HG03045 (cell line): ENCODE measurements around the gene WNT10A.

Experiments
- ATAC-seq: cut with Tn5 transposase; IDR thresholded peaks from one replicate; pipeline ENCODE4 v1.9.1; 2021; ENCODE audit warnings: mild to moderate bottlenecking, moderate library complexity; ENCODE audit not compliant: unreplicated experiment

Gene WNT10A

GRCh38 chr2:218857371-218858137 is 23.1 kb upstream of the WNT10A start:
- no peak for ATAC-seq

- ATAC-seq: no peak
These were observed 22.6 kb upstream of the WNT10A start for GRCh38 chr2:218858138-218858445.

GRCh38 chr2:218858671-218859555 is 21.7 kb upstream of the WNT10A start:
- no peak for ATAC-seq

GRCh38 chr2:218859556-218859987 is 21.1 kb upstream of the WNT10A start, which contains the start of gene WNT6:
WNT6 (plus strand) TSS chr2:218859805; CDS start chr2:218860038, 233 bp downstream.
- ATAC-seq: no peak

GRCh38 chr2:218859988-218860831 is 20.4 kb upstream of the WNT10A start:
- ATAC-seq: no peak

GRCh38 chr2:218860950-218861381 is 19.7 kb upstream of the WNT10A start:
- no peak for ATAC-seq

GRCh38 chr2:218861645-218862318 is 18.9 kb upstream of the WNT10A start:
- no peak for ATAC-seq

GRCh38 chr2:218863021-218863520 is 17.6 kb upstream of the WNT10A start:
- no peak for ATAC-seq

GRCh38 chr2:218865396-218865795 is 15.3 kb upstream of the WNT10A start:
- no peak for ATAC-seq

- no peak for ATAC-seq
These were observed 14.7 kb upstream of the WNT10A start for GRCh38 chr2:218865999-218866398.

- no peak for ATAC-seq
These were observed 12.8 kb upstream of the WNT10A start for GRCh38 chr2:218867900-218868299.

GRCh38 chr2:218869064-218869463 is 11.6 kb upstream of the WNT10A start:
- ATAC-seq: no peak

- no peak for ATAC-seq
These were observed 9.7 kb upstream of the WNT10A start for GRCh38 chr2:218870984-218871344.

GRCh38 chr2:218871345-218872302 is 9.0 kb upstream of the WNT10A start:
- ATAC-seq: no peak

GRCh38 chr2:218872645-218873358 is 7.8 kb upstream of the WNT10A start:
- ATAC-seq: no peak

- ATAC-seq: no peak
These were observed 7.1 kb upstream of the WNT10A start for GRCh38 chr2:218873359-218874194.

- ATAC-seq: no peak
These were observed 4.9 kb upstream of the WNT10A start for GRCh38 chr2:218875692-218876246.
